SKM-1 (cell line): Measurements from ENCODE around the gene C14orf180.

Source experiments
- DNase-seq: peaks from one replicate; lab custom pipeline; 2025; ENCODE audit not compliant: unreplicated experiment; lab: John Stamatoyannopoulos, UW

C14orf180 gene

DNA sequence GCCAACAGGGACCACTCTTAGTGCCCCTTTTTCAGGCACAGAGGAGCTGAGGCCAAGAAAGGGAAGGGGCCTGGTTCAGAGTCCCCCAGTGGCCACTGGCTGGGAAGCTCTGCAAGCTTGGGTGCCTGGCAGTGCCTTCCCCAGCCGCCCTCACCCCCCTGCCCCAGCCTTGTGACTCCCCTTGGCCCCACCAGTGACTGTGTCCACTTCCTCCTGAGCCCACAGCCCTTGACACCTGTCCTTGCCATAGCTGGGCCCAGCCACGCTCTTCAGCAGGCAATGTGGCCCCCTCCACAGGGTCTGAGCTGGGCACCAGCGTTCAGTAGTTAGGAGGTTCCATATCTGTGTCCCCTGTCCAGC, 19.0 kb upstream of the C14orf180 start:
- DNase-seq: no peak

DNA sequence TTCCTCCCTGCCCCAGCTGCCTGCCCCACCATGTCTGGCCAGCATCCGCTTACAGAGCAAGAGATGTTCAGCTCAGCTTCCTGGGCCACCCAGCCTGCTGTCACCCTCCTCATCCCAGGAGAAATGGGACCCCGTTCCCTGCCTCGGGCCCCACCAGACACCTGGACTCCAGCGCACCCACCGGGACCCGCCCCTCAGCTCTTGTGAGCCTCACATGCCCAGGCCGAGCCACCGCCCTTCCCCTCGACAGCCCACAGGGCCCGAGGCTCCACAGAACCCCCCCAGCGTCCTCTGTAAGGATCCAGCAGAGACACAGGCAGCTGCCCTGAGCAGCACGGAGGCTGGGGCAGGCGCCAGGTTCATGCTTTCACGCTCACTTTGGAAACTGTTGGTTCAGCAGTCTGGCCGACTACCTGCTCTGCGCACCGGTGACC, 18.4 kb upstream of the C14orf180 start:
- no peak for DNase-seq

DNA sequence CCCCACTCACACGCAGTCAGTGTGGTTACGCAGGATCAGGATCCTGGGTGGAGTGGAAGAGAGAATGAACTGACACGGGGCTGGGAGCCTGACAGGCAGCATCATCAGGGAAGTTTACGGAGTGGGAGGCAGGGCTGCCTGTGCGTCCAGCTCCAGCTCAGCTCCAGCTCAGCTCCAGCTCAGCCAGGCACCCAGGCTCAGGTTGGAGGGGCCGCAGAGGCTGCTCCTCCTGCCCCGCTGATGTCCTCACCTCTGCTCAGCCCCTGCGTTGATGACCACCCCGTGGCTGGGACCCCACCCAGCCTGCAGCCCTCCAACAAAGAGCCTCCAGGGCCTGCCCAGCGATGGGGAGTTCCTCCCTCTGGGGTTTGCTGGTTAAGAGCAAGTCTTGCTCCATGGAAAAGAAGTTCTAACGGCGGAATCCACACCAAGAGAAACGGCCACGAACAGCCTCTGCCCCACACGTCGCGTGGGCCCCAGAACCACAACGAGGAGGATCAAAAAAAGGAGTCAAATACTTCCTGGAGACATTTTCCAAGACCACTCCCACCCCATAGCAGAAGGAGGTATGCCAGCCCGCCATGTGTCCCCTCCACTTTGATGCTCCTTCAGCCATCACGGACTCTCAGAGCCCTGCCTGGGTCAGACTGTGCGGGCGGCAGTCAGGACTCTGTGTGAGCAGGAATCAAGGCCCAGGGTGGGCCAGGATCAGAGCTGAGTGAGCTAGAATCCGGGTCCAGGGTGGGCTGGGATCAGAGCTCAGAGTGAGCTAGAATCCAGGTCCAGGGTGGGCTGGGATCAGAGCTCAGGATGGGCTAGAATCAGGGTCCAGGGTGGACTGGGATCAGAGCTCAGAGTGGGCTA, 17.7 kb upstream of the C14orf180 start:
- no peak for DNase-seq

DNA sequence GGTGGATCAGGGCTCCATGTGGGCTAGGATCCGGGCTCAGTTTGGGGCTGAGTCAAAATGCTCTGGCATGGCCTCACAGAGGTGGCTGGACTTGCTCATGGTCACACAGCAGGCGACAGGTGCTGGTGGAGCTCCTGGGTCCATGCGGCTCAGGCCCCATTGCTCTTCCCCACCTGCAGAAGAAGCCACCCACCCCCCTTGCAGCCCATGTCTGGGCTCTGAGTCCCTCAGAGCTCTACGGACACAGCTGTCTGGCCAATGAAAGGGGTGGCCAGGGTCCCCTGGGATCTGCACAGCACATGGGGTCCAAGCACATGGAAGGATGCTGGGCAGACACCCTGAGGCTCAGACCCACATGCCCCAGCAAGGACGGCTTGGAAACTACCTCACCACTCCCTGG, 17.0 kb upstream of the C14orf180 start:
- no peak for DNase-seq

DNA sequence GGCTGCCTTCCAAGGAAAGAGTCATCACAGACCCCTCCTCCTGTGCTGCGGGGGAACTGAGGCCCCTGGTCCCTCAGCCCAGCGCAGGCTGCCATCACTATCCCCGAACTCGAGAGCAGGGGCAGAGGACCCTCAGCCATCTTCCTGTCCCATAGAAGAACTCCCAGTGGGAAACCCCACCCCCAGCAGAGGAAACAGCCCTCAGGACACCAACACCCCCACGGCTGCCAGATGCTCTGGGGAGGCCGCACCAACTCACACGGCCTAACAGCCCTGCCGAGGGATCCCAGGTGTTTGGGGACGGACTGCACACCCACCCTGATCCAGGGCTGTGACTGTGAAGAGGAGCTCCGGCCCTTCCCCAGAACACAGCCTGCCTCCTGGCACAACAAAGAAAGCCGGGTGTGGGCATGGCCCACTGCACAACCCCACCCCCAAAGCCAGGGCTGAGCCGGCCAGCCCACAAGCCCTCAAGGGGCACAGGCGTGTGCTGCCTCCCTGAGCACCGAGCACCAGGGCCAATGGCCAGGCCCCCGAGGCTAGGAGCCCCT, 16.3 kb upstream of the C14orf180 start:
- DNase-seq: no peak

DNA sequence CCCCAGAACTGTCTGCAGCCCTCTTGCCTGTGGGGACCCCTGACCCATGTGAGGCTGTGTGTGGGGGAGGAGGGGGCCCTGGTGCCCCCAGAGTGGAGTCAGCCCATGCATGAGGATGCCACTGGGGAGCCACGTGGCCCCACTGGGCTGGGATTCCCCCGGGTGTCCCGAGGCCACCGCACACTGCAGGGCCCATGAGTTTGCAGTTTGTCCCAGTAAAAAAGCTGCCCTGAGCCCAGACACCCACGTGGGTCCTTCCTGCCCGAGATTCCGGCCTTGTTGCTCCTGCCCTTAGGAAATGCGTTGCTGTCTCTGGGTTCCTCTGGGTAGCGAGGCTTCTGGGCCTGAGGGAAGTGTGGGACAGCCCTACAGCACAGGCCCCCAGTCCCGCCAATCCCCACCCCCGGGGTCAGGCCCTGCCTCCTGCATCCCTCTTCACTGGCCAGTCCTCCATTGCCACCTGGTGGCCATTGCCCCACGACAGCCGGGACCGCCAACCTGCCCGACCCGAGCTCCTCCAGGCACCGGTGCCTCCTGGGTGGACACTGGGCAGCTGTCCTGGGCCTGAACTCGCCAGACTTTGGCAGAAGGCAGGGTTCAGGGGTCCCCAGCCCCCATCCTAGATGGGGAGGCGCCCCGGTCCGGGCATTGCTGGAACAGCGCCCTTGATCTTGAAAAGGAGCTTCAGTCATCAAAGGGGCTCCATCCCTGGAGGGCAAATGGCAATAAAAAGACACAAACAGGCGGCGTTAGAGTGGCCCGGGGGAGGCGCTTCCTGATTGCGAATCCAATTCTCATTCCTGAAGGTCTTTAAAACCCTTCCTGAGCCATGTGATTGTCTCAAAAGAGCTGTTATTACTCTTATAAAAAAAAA, 15.6 kb upstream of the C14orf180 start:
- DNase-seq: no peak

DNA sequence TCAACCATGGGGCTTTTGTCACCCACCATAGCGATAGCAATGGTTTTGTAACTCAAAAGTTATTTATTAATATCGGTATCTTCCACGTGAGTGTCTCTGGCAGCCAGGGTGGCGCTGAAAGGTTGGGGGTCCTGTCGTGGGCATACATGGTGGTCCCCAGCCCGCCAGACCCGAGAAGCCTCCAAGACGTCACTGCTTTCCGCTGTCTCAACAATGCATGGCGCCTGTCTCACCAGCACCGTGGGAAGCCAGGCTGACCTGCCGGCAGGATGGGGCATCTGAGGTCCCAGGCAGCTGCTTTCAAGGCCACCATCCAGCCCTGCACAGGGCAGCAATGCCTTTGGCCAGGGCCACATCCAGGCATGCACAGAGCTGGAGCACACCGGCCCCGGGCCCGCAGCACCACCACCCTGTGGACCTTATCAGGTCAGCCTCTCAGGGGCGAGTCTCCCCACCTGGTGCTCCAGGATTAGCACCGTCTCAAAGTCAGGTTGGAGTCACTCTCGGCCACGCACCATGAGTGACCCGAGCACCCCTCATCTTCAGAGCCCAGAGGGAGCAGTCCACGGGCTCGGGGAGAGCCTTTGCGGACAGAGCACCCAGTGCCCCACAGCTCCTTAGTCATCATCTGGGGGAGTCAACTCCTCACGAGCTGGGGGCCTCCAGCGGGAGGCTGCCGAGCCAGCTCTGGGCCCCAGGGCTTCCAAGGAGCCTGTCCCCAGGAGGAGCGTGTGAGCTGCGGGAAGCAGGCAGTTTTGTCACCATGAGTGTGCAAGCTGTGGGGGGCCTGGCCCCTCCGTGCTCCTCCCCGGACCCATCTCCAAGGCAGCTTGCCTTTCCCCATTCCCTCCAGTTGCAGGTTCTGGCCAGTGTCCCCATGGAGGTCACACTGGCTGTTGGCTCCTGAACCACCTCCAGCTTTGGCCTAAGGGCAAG, 14.6 kb upstream of the C14orf180 start:
- DNase-seq: no peak

DNA sequence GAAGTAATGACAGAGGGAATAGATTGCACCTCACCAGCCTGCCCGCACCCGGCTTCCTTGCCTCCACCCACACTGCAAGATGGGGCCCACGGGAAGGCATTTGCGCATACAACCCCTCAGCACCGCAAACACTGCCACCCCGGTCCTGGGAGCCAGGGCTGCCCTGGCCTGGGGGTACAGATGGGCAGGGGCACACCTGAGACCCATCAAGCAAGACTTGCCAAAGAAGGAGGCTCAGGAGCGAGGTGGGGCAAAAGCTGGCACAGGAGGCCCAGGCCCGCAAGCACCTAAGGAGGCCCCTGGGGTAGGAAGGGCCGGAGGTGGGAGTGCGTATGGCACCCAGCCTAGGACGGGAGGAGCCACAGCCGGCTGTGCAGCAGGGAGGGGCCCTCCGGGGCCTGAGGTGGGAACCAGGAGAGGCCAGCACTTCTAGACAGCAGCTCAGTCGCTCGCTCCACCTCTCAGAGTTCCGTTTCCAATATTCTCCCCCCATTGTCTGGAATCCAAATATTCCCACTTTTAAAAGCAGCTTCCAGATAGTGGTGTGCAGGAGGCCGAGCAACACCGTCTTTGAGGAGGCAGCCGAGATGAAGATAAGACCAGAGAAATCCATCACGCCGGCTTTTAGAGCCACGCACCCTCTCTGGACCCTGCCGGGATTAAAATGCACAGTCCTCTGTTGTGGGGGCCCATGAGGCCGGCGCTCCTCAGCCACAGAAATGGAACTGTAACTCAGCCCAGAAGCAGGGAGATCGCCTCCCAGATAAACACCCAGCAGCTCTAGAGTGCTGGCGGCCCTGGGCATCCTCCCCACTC, 12.2 kb upstream of the C14orf180 start:
- DNase-seq: no peak

DNA sequence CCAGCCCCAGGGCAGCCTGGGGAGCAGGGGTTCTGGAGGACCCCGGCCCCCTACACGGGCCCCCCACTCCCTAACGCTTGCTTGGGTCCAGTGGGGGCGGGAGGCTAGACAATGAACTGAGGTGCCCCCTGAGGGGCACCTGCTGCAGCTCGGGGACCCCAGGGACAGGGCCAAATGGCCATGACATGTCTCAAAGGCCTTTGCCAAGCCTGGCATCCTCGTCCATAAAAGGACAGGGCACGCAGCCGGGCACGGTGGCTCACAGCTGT, 11.7 kb upstream of the C14orf180 start:
- no peak for DNase-seq

DNA sequence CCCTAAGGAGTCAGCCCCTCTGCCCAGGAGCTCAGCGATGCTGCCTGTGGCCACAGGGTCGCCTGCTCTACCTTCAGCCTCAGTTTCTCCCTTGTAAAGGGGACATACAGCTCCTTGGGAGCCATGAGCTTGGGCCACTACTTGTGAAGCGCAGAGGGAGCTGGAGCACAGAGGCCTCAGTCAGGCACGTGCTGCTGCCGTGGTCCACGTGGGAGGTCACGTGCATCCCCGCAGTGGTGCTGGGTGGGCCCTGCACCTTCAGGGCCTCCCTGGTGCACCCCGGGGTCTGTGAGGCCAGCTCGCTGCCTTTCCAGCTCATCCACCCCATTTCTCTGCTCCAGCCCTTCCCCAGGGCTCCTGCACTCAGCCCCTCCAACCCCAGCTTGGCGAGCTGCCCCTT, 10.9 kb upstream of the C14orf180 start:
- no peak for DNase-seq

DNA sequence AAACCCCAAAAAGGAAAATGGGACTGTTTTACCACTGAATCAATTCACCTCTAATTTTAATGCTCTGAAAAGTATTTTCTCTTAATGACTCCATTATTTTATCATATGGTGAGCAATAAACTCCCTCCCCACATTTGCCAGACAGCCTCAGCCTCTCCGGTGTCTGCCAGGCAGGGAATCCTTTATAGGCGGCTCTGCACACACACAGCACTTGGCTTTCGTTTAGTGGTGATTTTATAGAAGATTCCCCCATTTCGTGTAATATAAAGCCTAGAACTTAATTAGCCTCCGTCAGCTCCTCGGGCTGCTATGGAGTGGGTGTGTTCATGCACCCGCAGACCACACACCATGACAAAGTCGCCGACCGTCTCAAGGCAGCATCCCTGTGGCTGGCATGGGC, 10.1 kb upstream of the C14orf180 start:
- no peak for DNase-seq

DNA sequence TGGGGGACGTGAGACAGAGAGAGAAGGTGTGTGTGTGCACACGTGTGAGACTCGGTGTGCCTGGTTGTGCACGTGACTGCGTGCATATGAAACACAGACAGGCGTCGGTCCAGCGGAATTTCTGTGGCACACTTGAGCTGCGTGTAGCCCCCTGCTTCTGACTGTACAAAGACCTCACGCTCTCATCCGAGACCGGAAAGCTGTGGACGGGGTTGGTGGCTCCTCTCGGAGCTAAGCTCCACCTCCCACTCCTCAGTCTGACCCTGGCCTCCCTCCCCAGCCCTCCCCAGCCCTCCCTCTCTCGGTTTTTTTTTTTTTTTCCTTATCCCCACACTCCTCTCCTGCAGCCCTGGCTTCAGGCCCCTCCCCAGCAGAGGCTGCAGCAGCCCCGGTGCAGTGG, 8.3 kb upstream of the C14orf180 start:
- no peak for DNase-seq

DNA sequence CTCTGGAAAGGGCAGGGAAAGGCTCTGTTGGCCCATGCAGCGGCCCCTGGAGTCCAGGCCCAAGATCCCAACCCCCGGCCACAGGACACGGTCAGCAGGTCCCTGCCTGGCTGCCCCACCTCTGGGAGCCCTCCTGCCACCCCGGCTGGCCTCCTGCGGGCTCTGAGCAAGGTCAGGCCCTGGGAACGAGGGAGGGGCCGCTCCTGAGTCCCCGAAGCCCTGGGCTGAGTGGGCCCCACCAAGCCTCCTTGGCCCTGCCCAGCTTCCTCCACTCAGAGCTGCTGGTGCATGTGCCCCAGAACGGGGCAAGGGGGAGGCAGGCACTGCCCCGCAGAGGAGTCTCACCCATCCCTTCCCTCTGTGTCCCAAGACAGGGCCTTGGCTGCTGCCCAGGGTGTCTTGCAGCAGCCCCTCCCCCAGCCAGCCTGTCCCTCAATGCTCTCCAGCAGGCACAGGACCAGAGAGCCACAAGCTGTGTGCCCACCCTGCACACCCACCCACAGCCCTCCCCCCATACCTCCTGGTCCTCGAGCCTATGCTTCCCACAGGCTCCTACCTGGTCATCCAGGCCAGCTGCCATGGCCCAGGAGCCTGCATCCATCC, 7.4 kb upstream of the C14orf180 start:
- no peak for DNase-seq

DNA sequence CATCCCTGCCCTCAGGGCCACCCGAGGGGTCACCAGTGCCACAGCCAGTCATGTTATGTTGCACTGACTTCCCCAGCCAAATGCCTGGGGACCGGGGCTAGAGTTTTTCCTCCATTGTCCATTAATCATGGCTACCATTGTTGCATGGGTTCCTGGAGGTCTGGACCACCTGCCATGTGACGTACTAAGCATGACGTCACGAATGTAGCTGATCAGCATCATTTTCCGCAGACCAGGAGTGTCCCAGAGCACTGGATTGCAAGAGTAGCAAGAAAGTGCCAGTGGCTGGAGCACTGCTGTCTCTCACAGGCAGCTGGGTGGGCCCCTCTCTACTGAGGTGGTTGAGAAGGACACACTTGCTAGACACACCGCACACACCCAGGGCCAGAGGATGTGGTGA, 6.9 kb upstream of the C14orf180 start:
- DNase-seq: no peak

DNA sequence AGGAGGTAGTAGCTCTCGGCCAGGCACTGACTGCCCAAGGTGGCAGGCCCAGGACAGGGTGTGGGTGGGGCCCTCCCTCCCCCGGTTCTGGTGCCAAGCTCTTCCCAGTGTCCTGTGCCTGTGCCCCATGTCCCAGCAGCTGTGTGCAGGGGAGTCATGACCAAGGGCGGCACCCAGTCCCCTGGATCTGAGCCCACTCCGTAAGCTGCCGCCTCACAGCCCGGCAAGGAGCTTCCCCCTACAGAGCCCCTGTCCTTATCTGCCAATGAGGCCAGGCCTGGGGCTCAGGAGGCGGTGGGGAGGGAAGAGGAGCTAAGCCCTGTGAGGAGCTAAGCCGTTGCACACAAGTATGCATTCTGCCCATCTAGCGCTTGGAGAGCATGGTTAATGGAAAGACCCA, 5.6 kb upstream of the C14orf180 start:
- no peak for DNase-seq

DNA sequence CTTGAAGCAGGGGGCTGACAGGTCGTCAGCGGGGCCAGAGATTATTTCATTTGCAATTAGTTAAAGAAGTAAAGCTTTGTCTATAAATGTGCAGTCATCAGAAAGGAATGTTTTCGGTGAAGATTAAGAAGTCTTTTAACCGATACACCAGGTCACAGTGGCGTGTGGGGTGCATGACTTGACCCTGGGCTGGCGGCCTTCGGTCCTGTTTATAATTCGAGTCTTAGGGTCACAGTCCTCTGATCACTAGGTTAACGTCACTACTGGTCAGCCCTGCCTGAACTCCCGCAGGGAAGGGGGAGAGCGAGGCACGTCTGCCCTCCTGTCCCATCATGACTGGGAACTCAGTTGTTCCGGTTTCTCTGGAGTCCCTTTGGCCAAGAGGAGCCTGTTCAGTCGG, 5.0 kb upstream of the C14orf180 start:
- no peak for DNase-seq

DNA sequence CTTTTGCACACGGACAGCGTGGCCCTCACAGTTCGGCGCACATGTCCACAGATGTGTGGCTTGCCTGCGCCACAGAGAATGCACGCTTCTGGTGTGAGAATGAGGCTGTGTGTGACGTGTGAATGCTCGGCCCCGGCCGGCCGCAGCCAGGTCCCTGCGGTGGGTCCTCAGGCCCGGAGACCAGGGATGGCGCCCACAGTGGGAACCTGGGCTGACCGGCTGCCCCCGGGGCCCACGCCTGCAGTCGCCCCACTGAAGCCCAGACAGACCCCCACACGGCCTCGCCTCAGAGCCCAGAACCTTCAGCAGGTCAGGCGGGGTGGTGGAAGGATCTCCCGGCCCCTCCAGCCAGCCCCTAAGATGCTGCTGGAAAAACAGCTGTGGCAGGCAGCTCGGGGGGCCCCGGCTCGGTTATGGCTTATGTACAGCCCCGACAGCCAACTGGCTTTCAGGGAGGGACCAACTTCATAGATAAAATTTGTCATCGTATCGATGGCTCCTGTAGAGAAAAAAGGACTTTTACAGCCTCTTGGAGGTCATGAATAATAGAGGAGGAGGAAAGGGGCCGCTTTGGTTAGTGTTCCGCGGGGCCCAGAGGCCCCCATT, 4.5 kb upstream of the C14orf180 start:
- no peak for DNase-seq

DNA sequence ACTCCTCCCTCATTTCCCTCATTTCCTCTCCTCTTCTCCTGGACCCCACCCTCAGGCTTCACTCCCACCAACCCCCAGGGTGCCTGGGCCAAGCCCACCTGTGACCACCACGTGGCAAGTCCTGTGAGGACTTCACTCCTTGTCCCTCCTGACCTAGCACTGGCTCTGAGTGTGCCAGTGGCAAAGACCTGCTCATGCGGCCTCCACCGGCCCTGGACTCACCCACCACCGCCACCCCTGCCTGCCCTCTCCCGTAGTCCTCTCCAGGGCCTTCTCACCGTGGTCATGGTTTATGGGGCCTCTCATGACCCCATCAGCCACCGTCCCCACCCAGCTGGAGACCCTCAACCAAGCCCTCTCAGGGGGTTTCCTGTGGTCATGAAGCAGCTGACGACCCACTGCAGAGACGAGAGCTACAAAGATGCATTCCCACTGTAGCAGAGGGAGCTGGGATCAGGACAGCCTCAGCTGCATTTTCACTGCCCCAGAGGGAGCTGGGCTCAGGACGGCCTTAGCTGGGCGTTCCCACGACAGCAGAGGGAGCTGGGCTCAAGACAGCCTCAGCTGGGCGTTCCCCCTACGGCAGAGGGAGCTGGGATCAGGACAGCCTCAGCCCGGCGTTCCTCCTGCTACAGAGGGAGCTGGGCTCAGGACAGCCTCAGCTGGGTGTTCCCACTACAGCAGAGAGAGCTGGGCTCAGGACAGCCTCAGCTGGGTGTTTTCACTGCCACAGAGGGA, 3.2 kb upstream of the C14orf180 start:
- DNase-seq: no peak

DNA sequence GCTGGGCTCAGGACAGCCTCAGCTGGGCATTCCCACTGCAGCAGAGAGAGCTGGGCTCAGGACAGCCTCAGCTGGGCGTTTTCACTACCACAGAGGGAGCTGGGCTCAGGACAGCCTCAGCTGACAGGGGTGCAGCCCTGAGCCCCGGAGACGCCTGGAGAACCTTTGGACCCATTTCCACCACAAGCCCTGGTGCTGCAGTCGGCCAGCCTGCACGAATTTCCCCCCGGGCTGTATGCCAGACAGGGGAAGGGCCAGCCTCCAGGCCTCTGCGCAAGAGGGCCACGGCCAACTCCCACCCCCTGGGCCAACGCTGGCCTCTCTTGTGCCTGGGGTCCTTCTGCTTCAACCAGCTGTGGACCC, 2.6 kb upstream of the C14orf180 start:
- DNase-seq: no peak
